HCT116 (cell line): ENCODE data around the gene BARX1.

Experiments used
- CBX3 ChIP-seq: IDR thresholded peaks from 2 replicates; pipeline ENCODE4 v1.6.1; 2012; ENCODE audit warnings: low read depth
- CTCF ChIP-seq, 3 experiments: fragments of 200-600 bp in 1 of 3; sonication (generic) in 1 of 3; IDR thresholded peaks in 2 of 3; conservative IDR thresholded peaks in 1 of 3; 2 replicates each; pipeline ENCODE4 v1.5.1; 2012 to 2017; ENCODE audit warnings: low read depth in 2 of 3, low read length in 2 of 3, antibody characterized with exemption in 1 of 3, borderline replicate concordance in 1 of 3, control low read depth in 1 of 3, mild to moderate bottlenecking in 1 of 3, mixed read lengths in 1 of 3, mixed run types in 1 of 3, moderate library complexity in 1 of 3; ENCODE audit not compliant: insufficient read depth in 1 of 3
- EZH2 ChIP-seq: fragments of 200-600 bp; sonication (generic); IDR thresholded peaks from 2 replicates; pipeline ENCODE4 v1.6.1; 2017; ENCODE audit warnings: antibody characterized with exemption, mixed run types
- POLR2A ChIP-seq: IDR thresholded peaks from 2 replicates; pipeline ENCODE4 v1.7.0; 2011; ENCODE audit warnings: borderline replicate concordance; ENCODE audit not compliant: insufficient read depth, insufficient read length; ENCODE audit errors: extremely low read depth
- POLR2AphosphoS5 ChIP-seq: IDR thresholded peaks from 2 replicates; pipeline ENCODE4 v1.6.1; 2011; ENCODE audit warnings: mild to moderate bottlenecking, low read depth, low read length, moderate library complexity
- REST ChIP-seq: IDR thresholded peaks from 2 replicates; pipeline ENCODE4 v1.6.1; 2012; ENCODE audit warnings: low read depth

GRCh38 chr9:93958121-93958818 lies 3.1 kb upstream of the BARX1 start:
- no peak for TF ChIP-seq CTCF (IDR thresholded peaks at IDR 0.05 in 2 of 3, conservative IDR thresholded peaks at IDR 0.05 in 1 of 3; ENCODE audit: borderline replicate concordance in 1 of 3, insufficient read depth in 1 of 3, low read depth in 2 of 3, low read length in 2 of 3)
- TF ChIP-seq POLR2A, result no peak
- no peak for TF ChIP-seq POLR2AphosphoS5
- no peak for TF ChIP-seq REST
- TF ChIP-seq EZH2, result no peak
- no peak for TF ChIP-seq CBX3
